ENCODE data around the gene UBE2S. TPM values are rescaled to one million over a fixed set of nuclear protein-coding genes. Genes with fewer than 3 reads are reported as not detected.

The UBE2S gene
- total RNA-seq, 2 donors from 2014 or later, result 183 to 343 TPM

DNA sequence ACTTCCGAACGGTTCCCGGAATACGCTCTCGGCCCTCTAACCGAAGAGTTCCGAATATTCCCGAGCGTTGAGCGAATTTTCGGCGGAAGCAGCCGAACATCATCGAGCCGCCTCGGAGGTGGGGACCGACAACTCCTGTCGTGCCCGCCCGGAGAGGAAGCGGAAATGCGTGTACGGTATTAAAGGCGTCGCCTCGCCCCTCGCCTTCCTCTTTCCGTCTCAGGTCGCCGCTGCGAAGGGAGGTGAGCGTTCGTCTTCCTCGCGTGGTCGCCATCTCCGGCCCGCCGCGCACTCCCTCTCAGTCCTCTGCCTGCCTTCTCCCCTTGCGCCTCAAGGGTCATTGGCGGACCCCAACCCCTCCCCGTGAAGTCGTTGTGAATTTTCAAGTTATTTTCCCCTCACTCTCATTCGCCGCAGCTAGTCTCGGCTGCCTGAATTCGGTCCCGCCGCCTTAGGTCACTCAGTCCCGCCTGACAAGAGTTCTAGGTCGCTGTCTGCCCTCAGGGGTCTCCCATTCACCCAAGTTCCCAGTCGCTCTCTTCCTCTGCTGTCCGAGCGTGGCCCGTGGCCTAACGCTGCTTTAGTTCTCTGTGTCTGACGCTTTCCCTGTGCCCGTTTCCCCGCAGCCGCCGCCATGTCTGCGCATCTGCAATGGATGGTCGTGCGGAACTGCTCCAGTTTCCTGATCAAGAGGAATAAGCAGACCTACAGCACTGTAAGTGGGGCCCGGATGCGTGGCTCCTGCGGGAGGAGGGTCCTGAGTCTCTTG is 21.7 kb downstream of the UBE2S start, which contains the start of gene RPL28:
RPL28 (plus strand) TSS at position 209 of the 769 bp plus-strand sequence; CDS start at position 635, 426 bp downstream.
- H3K27ac Mint-ChIP-seq, result peak within 1 kb of the TSS; percentile 100
- ATAC-seq (replicated peaks), result peak; percentile 81
- H3K9me3 Mint-ChIP-seq, result no peaks in the 10 kb centered on the region
- H3K4me1 Mint-ChIP-seq, result peaks cover 26% of the 10 kb centered on the region
- H3K27me3 Mint-ChIP-seq, result no peaks in the 10 kb centered on the region
- H3K36me3 Mint-ChIP-seq (ENCODE audit: low read depth), result peaks cover 59% of the 10 kb centered on the region
- peak within 1 kb of the TSS; percentile 100 for H3K4me3 Mint-ChIP-seq

DNA sequence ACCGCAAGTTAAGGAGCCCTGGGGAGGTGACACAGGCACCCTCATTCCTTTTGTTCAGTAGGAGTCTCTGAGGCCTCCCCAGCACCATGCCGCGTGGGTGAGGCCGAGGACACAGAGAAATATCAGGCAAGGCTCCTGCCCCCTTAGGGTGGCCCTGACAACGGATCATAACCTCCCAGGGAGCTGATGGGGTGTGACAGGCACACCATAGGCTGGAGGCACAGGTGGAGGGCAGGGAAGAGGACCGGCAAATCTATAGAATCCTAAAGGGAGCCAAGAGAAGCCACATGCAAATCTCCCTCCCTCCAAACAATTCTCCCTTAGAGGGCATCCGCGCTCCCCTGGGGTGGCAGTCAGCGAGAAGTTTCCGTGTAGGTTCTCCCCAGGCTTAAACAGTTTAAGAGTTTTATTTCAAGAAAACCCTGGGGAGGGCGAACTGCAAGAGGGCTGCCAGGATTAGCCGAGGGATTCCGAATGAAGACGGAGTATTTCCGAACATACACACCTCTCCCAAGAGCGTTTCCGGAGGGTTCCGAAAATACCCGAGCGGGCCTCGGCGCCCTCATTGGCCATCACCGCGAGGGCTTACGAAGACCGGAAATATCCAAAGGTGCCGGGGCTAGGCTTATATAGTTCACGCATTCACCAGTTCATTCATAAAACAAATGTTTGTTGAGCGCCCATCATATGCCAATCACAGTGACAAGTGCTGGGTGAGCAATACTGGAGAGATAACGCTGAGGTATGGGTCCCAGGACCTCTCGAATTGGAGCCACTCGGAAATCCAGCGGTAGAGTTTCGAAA is 22.5 kb downstream of the UBE2S start:
- peaks cover 22% of the 10 kb centered on the region for H3K4me1 Mint-ChIP-seq
- H3K27me3 Mint-ChIP-seq, result no peaks in the 10 kb centered on the region
- peak; percentile 86 for ATAC-seq (replicated peaks)
- H3K4me3 Mint-ChIP-seq, result peak overlapping the region; percentile 100
- H3K9me3 Mint-ChIP-seq, result no peaks in the 10 kb centered on the region
- peak overlapping the region; percentile 100 for H3K27ac Mint-ChIP-seq
- peaks cover 51% of the 10 kb centered on the region for H3K36me3 Mint-ChIP-seq (ENCODE audit: low read depth)

- ATAC-seq (replicated peaks), result peak; percentile 11
- Mint-ChIP-seq H3K36me3 (ENCODE audit: low read depth) (peaks cover 43% of the 10 kb centered on the region), H3K4me3 (peak within 1 kb of the TSS; percentile 100), H3K4me1 (peaks cover 17% of the 10 kb centered on the region), H3K27ac (peak within 1 kb of the TSS; percentile 100), H3K9me3 (no peaks in the 10 kb centered on the region), H3K27me3 (no peaks in the 10 kb centered on the region)
Measured at GRCh38 chr19:55384131-55384919, 23.3 kb downstream of the UBE2S start, which contains the start of gene TMEM238. TSS of gene TMEM238 (minus strand) at chr19:55384292. CDS start at chr19:55384259, 33 bp downstream.

- Mint-ChIP-seq H3K9me3 (no peaks in the 10 kb centered on the region), H3K4me3 (peak overlapping the region; percentile 86), H3K27me3 (no peaks in the 10 kb centered on the region), H3K36me3 (ENCODE audit: low read depth) (peaks cover 35% of the 10 kb centered on the region), H3K4me1 (peaks cover 17% of the 10 kb centered on the region), H3K27ac (peak overlapping the region; percentile 34)
- ATAC-seq (replicated peaks), result peak; percentile 20
Measured at GRCh38 chr19:55383279-55384130, 24.1 kb downstream of the UBE2S start.

GRCh38 chr19:55382522-55383054 is 25.0 kb downstream of the UBE2S start:
- Mint-ChIP-seq H3K9me3 (no peaks in the 10 kb centered on the region), H3K36me3 (ENCODE audit: low read depth) (peaks cover 25% of the 10 kb centered on the region), H3K27ac (peak overlapping the region; percentile 34), H3K4me3 (peak overlapping the region; percentile 86), H3K27me3 (no peaks in the 10 kb centered on the region), H3K4me1 (peaks cover 17% of the 10 kb centered on the region)
- ATAC-seq (replicated peaks), result no peak

DNA sequence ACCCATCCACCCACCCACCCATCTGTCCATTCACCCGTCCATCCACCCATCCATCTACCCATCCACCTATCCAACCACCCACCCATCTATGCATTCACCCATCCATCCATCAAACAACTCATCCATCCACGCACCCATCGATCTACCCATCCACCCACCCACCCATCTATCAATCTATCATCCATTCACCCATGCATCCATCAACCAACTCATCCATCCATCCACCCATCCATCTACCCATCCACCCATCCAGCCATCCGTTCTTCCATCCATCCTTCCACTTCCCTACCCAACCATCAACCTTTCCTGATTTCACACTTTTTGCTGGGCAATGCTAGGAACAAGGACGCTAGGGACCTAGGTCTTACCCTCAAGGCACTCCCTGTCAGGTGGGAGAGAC is 25.6 kb downstream of the UBE2S start:
- H3K27me3 Mint-ChIP-seq, result no peaks in the 10 kb centered on the region
- H3K4me3 Mint-ChIP-seq, result peak overlapping the region; percentile 86
- H3K36me3 Mint-ChIP-seq (ENCODE audit: low read depth), result peaks cover 20% of the 10 kb centered on the region
- no peaks in the 10 kb centered on the region for H3K9me3 Mint-ChIP-seq
- peak overlapping the region; percentile 34 for H3K27ac Mint-ChIP-seq
- no peak for ATAC-seq (replicated peaks)
- peaks cover 17% of the 10 kb centered on the region for H3K4me1 Mint-ChIP-seq

DNA sequence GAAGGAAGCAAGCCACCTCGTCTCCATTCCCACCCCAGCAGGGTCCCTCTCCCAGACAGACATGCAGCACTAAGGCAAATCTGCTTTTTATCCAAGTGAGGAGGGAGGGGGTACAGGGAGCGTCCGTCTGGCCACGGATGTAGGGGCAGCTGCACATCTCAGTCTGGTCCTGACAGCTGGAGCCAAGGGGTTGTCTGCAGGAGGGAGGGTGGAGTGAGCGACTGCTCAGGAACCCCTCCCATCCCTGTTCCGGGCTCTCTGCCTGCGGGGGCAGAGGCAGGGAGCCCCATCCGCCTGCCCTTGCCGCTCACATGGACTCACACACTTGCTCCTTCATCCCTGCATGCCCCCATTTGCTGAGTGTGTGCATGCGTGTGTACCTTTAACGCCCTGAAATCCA is 28.4 kb downstream of the UBE2S start:
- H3K27me3 Mint-ChIP-seq, result no peaks in the 10 kb centered on the region
- no peak overlapping the region for H3K27ac Mint-ChIP-seq

GRCh38 chr19:55377356-55378131 is 30.0 kb downstream of the UBE2S start:
- Mint-ChIP-seq H3K4me3 (no peak overlapping the region), H3K27me3 (peaks cover 6% of the 10 kb centered on the region), H3K36me3 (ENCODE audit: low read depth) (no peaks in the 10 kb centered on the region), H3K9me3 (no peaks in the 10 kb centered on the region), H3K27ac (no peak overlapping the region), H3K4me1 (peaks cover 12% of the 10 kb centered on the region)
- no peak for ATAC-seq (replicated peaks)

More for the DNA sequence above, 28.4 kb downstream of the UBE2S start:
- peaks cover 12% of the 10 kb centered on the region for H3K4me1 Mint-ChIP-seq
- no peaks in the 10 kb centered on the region for H3K36me3 Mint-ChIP-seq (ENCODE audit: low read depth)
- H3K4me3 Mint-ChIP-seq, result no peak overlapping the region
- H3K9me3 Mint-ChIP-seq, result no peaks in the 10 kb centered on the region
- no peak for ATAC-seq (replicated peaks)

DNA sequence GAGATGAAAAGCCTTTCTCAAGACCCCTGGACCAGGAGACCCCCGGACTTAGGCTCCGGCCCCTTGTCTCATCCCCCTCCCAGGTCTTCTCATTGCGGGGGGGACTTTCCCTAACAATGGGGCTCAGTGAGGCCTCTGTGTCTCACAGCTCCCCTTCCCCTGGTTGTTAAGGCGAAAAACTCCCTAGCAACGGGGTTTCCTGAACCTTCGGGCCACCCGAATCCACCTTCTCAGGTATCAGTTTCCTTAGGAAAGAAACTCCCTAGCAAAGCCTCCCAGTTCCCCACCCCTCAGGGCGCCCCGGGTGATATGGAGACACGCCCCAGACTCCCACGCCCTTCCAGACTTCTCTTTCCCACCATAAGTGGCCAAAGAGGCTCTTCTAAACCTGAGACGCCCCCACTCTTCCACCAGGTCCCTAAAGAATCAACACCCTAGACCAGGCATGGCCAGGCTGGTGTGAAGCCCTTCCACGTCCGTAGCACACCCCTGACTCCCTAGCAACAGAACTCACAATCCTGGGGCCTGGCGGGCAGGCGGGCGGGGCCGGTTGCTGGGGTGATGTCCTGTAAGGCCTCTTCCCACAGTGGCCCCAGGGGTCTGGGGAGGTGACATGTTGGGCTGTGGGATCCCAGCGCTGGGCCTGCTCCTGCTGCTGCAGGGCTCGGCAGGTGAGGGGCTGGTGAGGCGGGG is 31.2 kb downstream of the UBE2S start, which contains the start of gene TMEM190:
TMEM190 (plus strand) TSS at position 586 of the 693 bp plus-strand sequence; CDS start at position 614, 28 bp downstream.
- Mint-ChIP-seq H3K27me3 (peaks cover 11% of the 10 kb centered on the region), H3K27ac (no peak within 1 kb of the TSS), H3K36me3 (ENCODE audit: low read depth) (no peaks in the 10 kb centered on the region), H3K4me3 (no peak within 1 kb of the TSS), H3K4me1 (peaks cover 1% of the 10 kb centered on the region), H3K9me3 (no peaks in the 10 kb centered on the region)
- no peak for ATAC-seq (replicated peaks)

GRCh38 chr19:55373993-55374757 is 33.4 kb downstream of the UBE2S start:
- ATAC-seq (replicated peaks), result no peak
- peaks cover 7% of the 10 kb centered on the region for H3K4me1 Mint-ChIP-seq
- H3K4me3 Mint-ChIP-seq, result no peak overlapping the region
- peaks cover 25% of the 10 kb centered on the region for H3K27me3 Mint-ChIP-seq
- H3K27ac Mint-ChIP-seq, result no peak overlapping the region
- H3K36me3 Mint-ChIP-seq (ENCODE audit: low read depth), result peaks cover 6% of the 10 kb centered on the region
- H3K9me3 Mint-ChIP-seq, result no peaks in the 10 kb centered on the region

DNA sequence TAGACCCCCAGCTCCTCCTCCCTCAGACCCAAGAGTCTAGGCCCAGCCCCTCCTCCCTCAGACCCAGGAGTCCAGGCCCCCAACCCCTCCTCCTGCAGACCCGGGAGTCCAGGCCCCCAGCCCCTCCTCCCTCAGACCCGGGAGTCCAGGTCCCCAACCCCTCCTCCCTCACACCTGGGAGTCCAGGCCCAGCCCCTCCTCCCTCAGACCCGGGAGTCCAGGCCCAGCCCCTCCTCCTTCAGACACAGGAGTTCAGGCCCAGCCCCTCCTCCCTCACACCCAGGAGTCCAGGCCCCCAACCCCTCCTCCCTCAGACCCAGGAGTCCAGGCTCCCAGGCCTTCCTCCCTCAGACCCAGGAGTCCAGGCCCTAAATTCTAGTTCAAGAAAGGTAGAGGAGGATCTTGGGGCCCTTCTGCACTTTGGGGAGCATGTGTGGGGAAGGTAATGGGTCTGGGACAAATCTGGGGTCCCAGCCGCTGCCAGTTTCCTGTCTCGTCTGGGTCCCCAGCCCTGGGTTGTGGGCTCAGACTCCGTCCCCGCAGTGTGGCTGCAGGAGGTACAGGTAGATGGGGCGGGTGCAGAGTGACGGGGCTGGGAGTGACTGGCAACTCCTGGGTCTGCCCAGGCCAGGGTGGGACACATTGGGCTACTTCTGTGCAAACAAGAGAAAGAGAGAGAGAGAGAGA is 34.1 kb downstream of the UBE2S start:
- no peak for ATAC-seq (replicated peaks)
- Mint-ChIP-seq H3K27ac (no peak overlapping the region), H3K27me3 (peaks cover 25% of the 10 kb centered on the region), H3K4me3 (no peak overlapping the region), H3K4me1 (peaks cover 7% of the 10 kb centered on the region), H3K36me3 (ENCODE audit: low read depth) (peaks cover 6% of the 10 kb centered on the region), H3K9me3 (no peaks in the 10 kb centered on the region)

Data from activated T-helper 17 cell treated with anti-CD3 and anti-CD28 coated beads, Interleukin-2, amount 50 U/mL, for 72 hours (primary cell).